Astrocyte (in vitro differentiated cells and primary cell): ENCODE data around the gene ACTG1.

ENCODE experiments used
- CTCF ChIP-seq: IDR thresholded peaks from 2 replicates; pipeline ENCODE4 v1.5.1; 2011; ENCODE audit warnings: low read depth, mild to moderate bottlenecking, inconsistent platforms, low read length, moderate library complexity; ENCODE audit not compliant: insufficient read depth
- EZH2 ChIP-seq: IDR thresholded peaks from 2 replicates; pipeline ENCODE4 v1.6.1; 2012; ENCODE audit warnings: mild to moderate bottlenecking, low read length, inconsistent platforms; ENCODE audit not compliant: insufficient read depth

GRCh38 chr17:81500047-81500446, 12.6 kb downstream of the ACTG1 start:
- TF ChIP-seq CTCF (no peak), EZH2 (no peak)
